G401.6 (cell line): ENCODE results near the gene OPA1.

Experiments
- FAIRE-seq: peaks from 2 replicates; lab custom pipeline; 2012; peaks lifted over from hg19 to GRCh38; lab: Jason Lieb, UNC

OPA1 gene

GRCh38 chr3:193710286-193711165 is 117.5 kb downstream of the OPA1 start:
- FAIRE-seq, result no peak

DNA sequence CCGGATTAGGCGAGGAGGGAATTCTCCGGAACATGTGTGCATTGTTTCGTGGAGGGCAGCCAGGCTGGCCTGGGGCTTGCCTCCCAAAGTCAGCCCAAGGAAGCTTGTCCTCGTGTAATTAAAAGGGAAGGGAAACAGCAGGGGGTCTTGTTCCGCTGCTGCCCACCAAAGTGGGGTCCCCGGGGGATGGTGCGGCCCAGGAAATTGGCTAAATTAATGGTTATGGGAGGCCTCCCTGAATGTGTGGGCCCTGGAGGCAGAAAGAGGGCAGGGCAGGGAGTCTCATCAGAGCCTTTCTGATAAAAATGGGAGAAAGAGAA is 118.1 kb downstream of the OPA1 start:
- FAIRE-seq, result no peak

GRCh38 chr3:193711523-193711963 is 118.5 kb downstream of the OPA1 start:
- no peak for FAIRE-seq

DNA sequence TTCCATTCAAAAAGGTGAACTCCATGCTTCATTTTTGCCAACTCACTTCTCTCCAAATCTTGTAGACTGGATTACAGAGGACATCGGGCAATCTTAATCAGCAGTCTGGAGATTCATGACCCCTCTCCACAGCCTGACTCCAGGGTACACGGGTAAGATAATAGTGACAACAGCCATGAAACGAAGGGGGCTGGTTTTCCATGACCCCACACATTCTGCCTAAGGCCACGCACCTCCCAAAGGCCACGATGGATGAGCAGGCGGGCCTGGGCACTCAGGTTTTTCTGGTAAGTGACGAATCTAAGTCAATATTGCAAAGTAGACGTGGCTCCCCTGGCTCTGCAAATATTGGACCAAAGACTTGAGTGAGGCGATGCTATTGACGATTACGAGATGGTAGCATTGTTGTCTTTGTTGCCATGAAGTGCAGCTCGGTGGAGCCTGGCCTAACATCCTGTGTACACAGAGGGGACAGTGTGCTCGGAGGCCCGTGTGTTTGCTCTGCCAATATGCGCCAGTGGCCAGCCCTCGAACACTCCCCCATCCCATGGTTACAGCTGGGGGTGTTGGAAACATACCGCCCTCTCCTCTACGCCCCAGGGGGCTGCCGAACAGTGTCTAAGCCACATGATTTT is 119.1 kb downstream of the OPA1 start:
- no peak for FAIRE-seq

DNA sequence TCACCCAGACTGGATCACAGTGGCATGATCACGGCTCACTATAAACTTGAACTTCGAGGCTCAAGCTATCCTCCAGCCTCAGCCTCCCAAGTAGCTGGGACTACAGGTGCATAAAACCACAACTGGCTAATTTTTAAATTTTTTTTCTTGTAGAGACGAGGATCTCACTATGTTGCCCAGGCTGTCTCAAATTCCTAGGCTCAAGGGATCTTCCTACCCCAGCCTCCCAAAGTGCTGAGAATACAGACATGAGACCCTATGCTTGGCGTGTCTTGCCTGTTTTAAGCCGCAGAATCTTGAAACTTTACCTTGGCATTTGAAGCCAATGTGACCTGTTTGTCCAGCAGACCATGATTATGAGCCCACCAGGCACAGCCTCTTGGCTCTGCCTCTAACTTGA is 119.9 kb downstream of the OPA1 start:
- FAIRE-seq, result no peak

- no peak for FAIRE-seq
Observed at GRCh38 chr3:193714523-193715137, 121.6 kb downstream of the OPA1 start.

GRCh38 chr3:193716150-193716549 is 123.1 kb downstream of the OPA1 start:
- no peak for FAIRE-seq

- no peak for FAIRE-seq
Observed at GRCh38 chr3:193719735-193720134, 126.7 kb downstream of the OPA1 start.

- no peak for FAIRE-seq
Observed at GRCh38 chr3:193720169-193720568, 127.2 kb downstream of the OPA1 start.

DNA sequence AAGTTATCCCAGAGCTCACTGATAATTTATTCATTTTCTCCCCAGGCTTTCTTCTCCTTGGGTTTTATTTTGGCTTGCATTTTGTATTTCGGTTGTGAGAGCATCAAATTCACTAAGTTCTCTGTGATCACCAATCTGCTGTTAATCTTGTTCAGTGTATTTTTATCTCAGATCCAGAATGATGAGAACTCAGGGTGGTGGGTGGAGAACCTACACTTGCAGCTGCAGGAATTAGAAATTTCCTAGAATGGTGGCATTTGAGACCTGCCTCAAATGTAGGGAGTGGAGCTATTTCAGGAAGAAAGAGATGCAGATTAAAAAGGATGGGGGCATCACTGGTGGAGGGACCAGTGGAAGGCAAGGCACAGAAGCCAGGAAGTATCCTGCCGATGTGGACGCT is 129.6 kb downstream of the OPA1 start:
- FAIRE-seq, result no peak

DNA sequence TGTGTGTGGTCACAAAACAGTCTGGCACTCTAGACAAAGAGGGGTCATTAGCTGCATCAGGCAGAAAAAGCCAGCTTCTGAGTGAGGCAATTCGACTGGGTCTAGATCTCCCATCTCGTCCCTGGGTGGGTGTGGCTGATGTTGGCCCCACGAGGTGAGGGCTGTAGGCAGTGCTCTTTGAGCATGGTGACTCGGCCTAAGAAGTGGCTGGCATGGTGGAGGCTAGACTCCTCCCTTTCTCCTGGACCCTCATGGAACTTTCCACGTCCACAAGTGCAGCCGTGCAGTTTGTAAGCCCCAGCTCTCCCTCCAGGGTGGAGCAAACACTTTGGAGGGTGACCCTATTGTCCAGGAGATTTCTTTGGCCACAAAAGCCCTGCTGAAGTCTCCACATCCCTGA is 134.1 kb downstream of the OPA1 start:
- no peak for FAIRE-seq

DNA sequence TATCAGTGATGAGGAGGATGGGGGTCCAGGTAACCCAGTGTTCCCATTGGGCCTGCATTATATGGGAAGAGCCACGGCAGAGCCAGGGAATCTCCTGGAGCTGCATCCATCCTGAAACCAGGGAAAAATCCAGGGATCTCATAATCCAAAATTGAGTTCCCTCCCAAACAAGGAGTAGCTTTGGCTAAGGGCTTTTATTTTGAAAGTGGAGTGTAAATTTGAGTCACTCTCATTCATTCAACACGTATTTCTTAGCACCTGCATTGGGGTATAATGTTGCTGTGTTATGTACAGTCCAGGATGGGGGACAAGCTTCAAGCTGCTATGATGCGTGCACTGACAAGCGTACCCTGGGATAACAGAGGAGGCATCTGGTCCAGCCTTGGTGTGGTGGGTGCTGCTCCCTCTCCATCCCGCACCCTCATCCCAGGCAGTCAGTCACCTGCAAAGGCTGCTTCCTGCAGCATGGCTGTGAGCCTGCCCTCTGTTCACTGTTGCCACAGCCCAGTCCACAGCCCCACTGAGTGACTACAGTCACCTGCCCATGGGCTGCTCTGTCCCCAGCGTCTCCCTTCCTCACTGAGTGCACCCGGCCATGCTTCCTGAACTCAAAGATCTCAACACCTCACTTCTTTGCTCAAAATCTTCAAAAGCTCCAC is 135.6 kb downstream of the OPA1 start:
- FAIRE-seq, result no peak

DNA sequence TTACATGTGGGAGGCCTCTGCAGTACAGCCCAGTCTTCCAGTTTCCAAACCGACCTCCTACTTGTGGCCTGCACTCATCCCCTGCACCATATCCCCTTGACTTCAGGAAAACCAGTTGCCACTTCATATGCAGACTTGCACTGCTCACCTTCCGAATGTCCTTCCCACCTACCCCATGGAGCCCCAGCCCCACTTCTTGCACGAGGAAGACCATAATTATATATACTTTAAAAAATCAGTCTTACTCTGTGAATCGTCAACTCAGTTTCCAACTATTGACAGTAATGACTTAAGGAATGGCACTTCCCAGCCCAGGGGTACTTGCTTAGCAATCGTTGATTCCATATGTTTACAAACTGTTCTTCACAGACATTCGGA is 136.1 kb downstream of the OPA1 start:
- no peak for FAIRE-seq

- FAIRE-seq, result no peak
Observed at GRCh38 chr3:193729601-193730000, 136.6 kb downstream of the OPA1 start.

- FAIRE-seq, result no peak
Observed at GRCh38 chr3:193730511-193730910, 137.5 kb downstream of the OPA1 start.

DNA sequence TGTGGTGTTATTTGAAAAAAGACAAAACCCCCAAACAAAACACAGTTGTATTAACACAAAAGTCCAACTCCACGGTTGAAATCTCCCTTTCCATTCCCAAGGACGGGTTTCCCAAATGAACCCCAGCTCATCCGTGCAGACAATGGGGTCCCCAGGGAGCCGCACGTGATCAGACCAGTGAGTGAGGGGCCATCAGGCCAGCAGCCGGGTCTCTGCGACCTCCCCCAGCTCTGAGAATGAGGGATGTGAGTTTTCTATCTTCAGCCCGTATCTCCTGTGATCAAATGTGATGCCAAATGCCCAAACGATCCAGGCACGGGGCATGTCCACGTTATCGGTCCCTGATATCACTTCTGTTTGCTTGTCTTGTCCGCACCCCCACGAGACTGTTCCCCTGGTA is 138.0 kb downstream of the OPA1 start:
- no peak for FAIRE-seq

DNA sequence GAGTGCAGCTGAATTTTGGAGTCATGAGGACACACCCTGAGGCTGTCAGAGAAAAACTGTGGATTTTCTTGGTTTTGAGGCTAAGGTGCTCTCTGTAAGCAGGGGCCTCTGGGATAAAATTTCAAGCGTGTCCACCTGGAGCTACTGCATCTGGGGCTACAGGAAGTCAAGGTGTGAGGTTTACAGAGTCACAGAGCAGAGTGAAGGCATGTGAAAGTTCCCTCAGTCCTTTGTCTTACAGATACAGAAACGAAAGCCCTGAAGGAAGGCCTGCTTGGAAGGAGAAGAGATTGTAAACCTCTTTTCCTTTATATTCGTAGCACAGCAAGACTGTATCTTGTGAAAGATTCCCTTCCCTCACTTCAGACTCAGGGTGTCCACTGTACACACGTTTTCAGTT is 138.6 kb downstream of the OPA1 start:
- FAIRE-seq, result no peak

GRCh38 chr3:193732391-193732790 is 139.4 kb downstream of the OPA1 start:
- no peak for FAIRE-seq

- FAIRE-seq, result no peak
Observed at GRCh38 chr3:193732827-193733226, 139.8 kb downstream of the OPA1 start.

GRCh38 chr3:193734737-193735366 is 141.8 kb downstream of the OPA1 start:
- no peak for FAIRE-seq

GRCh38 chr3:193735850-193736249 is 142.8 kb downstream of the OPA1 start:
- no peak for FAIRE-seq

DNA sequence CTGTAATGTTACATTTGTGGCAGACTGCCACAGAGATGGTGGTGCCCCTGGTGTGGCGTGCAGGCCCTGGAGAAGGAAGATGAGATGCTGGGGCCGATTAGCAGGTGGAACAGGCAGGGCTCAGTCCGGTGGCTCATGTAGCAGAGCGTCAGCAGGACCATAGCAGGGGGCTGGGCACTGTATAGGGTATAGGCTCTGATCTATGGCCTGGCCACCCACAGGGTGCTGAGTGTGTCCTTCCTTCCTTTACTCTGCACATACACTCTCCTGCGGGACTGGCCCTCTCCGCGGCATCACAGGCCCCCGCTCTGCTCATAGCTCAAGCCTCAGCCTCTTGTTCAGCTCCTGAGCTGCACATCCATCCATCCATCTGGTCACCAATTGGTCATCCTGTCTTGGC is 143.6 kb downstream of the OPA1 start:
- FAIRE-seq, result no peak
